OCI-M2 (cell line): ENCODE measurements around the gene C15orf40.

Experiments used
- DNase-seq: peaks from one replicate; lab custom pipeline; 2025; ENCODE audit not compliant: unreplicated experiment; lab: John Stamatoyannopoulos, UW

Gene C15orf40

DNA sequence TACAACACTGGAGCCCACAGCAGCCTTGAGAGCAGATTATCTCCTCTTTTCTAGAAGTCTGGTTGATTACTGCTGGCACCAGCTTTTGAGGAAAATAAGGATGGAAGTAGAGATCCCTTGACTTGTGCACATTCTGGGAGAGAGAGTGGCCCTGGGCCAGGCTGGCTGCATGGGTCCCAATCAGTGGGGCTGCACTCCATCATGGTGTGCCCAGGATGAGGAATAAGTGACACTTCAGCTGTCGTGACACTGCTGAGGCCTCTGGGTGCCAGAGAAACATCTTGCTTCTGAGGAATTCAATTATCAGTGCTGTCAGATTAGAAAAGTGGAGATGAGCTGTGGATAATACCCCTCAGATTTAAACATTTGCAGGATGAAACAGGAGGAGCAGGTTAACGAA lies 16.4 kb downstream of the C15orf40 start:
- no peak for DNase-seq

DNA sequence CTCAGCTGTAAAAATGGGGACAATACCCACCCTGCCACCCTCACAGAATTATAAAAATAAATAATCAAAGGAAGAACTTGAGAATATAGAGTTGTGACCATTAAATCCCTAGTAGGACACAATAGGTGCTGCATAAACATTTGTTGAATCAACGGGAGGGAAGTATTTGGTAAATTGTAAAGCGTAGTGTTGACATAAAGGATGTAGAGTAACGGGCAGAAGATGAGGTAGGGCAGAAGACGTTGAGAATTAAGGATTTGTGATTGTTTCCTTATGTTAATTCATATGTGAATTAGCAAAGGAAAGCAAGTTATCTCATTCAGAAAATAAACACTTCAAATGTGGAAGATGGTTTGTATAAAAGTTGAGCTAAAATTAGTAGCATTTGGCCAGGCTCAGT lies 18.3 kb downstream of the C15orf40 start:
- no peak for DNase-seq

DNA sequence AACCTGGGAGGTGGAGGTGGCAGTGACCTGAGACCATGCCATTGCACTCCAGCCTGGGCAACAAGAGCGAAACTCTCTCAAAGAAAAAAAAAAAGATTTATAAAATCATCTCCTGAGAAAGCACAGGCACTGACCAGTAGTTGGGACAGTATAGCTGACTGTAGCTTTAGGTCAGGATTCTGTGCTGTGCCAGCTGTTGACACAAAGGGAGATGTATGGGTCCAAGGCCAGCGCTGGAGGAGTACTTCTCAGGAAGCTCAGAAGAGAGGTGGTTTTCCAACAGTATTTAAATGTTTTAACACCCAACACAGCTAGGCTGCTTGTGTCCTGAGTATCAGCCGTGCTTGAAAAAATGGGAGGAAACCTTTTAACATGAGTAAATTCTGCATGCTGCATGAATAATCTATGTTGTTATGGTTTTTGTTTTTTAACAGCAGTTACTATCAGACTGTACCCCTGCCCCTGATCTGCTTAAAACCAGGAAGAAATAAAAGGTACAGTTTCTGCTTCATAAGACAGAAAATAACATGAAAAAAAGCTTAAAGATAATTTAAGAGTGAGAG lies 18.9 kb downstream of the C15orf40 start:
- no peak for DNase-seq

DNA sequence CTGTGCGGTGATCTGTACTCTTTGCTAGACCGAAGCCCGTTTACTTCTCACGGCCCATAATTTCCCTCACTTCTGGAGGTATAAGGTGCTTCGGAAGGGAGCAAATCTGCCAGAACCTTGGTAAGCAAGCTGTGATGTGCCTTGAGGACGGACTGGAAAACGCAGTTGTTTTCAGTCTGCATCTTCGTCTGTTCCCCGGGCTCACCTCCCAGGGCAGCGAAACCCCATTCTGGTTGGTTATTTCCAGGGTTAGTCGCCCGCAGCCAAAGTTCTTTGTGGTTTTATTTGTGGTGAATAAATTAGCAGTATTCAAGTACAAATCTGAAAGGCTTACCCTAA lies 25.0 kb downstream of the C15orf40 start:
- no peak for DNase-seq

DNA sequence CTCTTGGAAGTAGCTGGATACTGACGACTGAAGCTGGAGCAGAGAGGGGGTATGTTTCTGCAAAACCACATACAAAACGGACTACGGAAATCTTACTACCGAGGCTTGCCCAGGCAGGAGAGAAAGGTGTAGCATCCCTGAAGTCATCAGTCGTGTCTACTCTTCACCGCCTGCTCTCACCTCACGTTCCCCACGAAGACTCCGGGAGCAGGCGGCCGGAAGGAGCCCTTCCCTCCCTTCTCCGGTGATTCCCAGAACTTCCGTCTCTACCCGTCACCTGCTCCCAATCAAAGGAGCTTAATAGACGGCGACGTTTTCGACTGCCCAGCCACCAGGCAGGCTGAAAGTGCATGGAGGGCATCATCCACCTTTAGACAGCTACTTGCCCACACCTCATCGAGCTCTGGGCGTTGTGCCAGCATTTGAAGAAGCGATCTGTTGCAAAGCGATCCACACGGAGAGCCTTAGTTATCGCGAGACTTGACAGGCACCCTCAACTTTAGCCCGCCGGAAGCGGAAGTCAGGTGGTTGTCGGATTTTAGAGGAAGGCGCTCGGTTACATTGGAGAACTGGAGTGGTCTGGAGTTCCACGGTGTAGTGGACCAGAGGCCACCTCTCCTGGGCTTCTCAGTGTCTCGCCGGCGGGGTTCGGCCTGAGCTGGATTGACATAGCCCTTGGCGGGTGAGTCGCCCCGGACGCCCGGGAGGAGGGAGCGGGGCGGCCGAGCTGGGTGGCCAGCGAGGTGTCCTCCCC lies 25.6 kb downstream of the C15orf40 start, which contains the start of gene RAMAC:
TSS of gene RAMAC (plus strand) at position 523 of the 754 bp plus-strand sequence. CDS start 2,809 bp downstream, outside the sequence.
- peak; percentile 45 for DNase-seq

DNA sequence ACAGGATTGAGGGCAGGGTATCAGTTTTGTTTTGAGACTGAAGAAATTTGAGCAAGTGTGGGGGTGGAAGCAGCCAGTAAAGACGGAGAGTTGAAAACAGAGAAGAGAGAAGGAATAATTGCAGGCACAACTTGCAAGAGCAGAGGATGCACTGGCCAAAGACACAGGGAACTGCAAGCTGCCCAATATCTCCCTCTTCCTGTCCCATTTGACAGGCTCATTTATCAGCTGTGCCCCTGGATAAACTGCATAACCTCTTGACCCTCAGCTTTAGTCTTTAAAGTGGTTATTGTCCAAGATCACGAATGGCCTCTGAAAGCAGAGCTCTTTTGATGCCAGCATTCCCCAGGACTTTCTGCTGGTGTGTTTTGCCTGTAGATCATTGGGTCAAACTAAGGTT lies 30.5 kb downstream of the C15orf40 start:
- DNase-seq: no peak

DNA sequence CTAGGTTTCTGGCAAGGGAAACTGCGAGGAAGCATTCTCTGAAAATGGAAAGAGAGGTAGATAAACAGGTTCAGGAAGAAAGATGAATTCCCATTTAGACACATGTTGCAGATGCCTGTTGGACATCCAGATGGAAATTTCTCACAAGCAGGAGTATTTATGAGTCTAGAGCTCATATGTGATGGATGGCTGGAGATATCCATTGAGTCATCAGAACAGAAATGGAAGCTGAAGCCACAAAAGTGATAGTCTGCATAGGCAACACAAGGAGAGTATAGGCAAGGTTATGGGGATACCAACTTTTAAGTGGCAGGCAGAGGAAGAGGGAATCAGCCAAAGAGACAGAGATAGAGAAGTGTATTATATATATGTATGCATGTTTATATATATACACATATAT lies 31.7 kb downstream of the C15orf40 start:
- DNase-seq: no peak

DNA sequence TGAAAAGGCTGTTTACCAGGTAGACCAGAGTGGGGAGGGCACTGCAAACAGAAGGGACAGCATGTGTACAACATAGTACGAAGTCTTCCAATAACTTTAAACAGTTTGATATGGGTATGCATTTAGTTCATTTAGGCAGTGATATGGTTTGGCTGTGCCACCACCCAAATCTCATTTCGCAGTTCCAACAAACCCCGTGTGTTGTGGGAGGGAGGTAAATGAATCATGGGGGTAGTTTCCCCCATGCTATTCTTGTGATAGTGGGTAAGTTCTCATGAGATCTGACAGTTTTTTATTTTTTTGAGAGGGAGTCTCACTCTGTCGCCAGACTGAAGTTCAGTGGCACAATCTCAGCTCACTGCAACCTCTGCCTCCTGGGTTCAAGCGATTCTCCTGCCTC lies 33.0 kb downstream of the C15orf40 start:
- no peak for DNase-seq

DNA sequence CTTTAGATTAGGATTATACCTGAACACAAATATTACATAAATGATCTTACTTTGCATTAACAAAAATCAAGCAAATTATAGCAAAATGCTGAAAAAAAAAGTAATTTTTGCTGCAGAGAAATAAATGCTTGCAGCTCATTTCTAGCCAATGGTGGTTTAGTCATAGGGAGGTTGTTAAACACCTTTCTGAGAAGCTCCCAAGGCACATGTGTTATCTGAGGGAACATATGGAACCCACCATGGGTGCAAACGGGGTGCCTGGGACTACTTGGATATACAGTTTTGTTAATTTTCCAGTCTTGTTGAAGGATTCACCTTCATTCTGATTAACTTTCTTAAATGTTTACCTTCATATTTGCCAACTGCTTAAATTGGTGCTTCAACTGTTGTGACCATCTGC lies 34.4 kb downstream of the C15orf40 start:
- DNase-seq: no peak

DNA sequence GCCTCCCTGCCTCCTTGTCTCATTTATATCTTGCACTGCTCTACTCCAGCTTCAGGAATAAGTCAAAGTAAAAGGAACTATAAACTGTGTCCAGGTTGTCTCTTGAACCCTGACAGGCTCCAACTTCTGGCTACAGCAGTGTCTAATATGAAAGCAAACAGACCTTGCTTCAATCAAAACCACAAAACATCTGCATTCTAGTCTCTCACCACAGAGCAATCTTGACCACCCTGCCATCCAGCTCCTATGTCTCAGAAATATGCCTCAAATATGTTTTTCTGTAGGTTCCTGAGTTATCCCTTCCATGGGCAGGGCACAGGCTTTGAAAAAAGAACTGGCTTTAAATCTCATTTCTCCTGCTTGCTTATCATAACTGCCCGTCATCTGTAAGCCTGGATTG lies 38.4 kb downstream of the C15orf40 start:
- DNase-seq: no peak

DNA sequence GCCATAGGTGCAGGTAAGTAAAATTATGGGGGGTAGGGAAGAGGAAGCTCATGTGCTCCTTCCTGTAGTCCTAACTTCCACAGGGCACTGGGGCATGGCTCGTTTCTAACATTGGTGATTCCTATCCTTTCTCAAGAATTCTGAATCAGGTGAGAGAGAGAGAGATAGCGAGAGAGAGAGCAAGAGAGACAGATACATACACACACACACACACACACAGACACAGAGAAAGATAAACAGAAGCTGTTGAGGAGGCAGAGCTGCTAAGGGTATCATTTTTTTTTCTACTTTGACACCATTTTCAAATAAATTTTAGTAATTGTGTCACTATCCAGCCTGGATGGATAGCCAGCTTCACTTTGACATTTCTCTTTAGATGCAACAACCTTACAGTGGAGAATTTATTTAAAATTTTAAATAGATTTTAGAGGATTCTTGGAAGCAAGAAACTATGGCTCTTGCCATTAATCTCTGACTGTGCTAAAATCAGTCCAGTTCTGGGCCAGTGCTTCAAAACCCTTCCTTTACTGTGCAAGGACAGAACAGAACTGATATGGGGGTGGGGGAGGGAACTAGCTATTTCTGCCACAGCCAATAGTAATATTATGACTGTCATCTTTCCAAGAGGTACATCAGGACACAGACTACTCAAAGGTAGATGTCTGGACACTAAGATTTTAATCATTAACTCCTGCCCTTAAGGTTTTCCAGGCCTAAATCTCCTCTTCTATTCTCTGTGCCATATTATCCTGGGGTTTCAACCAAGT lies 40.0 kb downstream of the C15orf40 start:
- DNase-seq: no peak

DNA sequence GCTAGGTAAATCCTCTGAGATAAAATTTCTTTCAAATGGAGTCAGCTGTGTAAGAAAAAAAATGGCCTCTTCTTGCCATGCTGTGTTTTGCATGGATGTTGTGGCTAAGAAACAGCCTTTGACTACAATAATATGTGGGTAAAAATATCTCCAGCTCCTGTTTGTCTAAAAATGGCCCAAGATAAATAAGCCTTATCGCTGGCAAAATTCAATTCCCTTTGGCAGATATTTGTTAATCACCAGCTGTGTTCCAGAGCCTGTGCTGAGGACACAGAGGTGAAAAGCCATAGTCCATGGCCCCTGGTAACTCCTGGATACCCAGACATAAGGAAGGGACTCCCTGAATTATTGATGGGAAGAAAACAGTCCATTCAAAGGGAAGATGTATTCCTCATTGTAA lies 40.7 kb downstream of the C15orf40 start:
- DNase-seq: no peak

DNA sequence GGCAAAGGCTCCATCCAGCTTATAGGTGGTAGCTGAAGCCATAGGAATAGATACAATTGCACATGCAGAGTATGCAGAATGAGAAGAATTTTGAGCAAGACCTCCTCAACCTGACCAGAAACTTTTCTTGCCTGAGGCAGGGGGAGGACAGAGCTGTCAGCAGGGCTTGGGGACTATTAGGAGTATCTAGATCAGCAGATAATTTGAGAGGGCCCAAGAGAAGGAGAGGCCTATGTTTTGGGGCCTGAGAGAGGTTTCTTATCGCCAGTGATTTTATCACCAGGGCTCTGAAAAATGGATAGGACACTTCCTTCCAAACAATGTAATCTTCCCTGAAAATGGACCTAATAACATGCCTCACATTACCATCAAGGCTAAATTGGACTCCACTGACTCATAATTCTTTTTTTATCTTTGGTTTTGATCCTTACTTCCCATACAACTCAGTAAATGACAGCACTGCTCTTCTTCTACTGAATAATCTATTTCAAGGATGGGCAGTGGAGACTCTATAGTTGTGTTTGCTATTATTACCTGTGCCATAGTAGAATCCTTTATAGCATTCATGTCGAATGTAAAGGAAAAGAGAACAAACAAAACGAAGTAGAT lies 41.3 kb downstream of the C15orf40 start:
- DNase-seq: no peak

DNA sequence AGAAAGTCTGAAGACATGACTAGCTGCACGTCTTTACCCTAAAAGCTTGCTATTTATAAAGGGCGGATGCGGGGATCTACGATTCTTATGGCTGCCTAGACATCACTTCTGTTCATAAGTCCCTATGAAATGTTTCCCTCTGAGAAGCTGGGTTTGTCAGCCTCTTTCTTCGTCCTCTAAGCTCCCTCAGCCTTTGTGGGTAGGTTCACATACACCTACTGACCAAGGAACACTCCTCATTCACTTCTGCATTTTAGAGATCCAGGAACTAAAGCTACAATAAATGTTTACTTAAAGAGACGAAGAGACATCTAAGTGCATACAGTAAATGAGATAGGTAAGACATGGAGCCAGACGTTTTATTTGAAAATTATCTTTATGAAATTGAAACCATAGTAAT lies 42.1 kb downstream of the C15orf40 start:
- DNase-seq: no peak

DNA sequence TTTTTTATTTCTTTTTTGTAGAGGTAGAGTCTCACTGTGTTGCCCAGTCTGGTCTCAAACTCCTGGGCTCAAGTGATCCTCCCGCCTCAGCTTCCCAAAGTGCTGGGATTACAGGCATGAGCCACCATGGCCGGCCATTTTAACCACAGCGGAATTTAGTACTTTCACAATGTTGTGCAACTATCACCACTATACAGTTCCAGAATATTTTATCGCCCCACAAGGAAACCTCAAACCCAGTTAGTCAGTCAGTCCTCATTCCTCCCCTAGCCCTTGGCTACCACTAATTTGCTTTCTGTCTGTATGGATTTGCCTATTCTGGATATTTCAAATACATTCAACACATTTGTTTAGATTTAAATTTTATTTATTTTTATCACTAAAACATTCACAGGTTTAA lies 43.4 kb downstream of the C15orf40 start:
- no peak for DNase-seq

DNA sequence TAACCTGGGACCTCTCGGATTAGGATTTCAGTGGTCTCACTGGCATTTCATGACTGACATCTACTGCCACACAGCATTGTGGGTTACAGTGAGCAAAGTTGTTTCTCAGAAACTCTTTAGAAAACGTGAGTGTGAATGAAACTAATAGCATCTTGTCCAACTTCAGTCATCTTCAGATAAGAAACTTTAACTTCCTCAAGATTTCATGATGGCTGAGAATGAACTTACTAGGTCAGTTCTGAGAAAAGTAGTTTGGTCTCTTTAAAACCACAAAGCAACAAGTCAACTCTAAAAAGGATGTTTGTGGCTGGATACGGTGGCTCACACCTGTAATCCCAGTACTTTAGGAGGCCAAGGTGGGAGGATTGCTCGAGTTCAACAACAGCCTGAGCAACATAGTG lies 44.8 kb downstream of the C15orf40 start:
- no peak for DNase-seq

DNA sequence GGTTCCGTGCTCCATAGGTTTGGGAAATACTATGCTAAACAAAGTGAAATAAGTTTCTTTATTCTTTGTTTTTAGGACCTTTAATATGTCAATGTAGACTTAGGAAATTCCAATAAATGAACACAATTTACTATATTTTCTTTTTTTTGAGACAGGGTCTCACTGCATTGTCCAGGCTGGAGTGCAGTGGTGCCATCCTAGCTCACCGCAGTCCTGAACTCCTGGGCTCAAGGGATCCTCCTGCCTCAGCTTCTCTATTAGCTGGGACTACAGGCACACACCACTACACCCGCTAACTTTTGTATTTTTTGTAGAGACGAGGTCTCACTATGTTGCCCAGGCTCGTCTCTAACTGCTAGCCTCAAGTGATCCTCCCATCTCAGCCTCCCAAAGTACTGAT lies 46.5 kb downstream of the C15orf40 start:
- no peak for DNase-seq

DNA sequence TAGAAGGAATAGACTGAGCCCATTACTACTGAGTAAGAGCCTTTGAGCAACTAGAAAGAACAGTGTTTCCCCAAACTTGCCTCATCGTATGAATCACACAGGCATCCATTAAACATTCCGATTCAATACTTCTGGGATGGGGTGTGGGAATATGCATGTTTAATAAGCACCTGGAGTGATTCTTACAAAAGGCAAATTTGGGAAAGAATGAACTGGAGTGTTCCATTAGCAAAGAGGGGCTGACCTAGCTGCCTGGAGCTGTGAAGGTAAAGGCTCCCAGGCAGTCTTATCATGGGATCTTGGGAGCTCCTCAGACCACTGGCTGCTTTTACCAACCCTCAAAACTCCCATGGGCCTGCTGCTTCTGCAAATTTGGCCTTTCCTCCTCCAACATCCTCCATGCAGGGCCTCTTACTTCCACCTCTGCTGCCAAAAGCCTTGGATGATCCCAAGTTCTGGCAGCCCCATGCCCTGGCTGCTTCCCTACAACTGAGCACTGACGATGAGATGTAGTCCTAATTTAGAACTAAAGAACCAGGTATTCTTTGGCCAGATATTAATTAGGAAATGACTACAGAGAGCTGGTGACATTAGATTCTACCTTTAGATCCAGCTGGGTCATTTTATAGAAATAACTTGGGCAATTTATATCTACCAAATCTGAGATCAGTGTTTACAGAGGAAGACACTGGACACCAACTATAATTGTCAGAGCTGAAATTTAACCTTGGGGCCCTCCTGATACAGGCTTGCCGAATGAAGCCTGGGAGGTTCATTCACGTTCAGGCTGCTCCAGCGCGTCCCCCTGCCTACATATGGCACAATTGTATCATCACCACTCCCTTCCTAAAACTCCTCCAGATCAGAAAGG lies 47.7 kb downstream of the C15orf40 start:
- DNase-seq: no peak

DNA sequence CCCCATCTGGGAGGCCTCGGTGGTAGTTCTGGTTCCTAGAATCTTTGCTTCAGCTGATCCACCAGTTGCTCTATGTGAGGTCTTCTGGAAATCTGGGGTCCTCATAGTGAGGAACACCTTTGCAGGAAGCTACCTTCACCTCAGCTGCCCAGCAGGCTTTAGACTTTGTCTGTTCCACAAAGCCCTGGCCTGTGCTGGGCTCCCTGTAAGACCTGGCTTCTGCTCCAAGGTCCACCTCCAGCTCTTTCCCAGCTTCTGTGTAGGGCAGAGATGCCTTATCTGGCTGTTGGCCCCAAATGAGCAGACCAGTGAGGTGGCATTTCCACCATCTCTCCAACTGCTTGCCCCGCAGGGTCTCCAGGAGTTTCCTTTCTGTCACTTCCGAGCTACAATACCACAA lies 50.7 kb downstream of the C15orf40 start:
- DNase-seq: no peak

DNA sequence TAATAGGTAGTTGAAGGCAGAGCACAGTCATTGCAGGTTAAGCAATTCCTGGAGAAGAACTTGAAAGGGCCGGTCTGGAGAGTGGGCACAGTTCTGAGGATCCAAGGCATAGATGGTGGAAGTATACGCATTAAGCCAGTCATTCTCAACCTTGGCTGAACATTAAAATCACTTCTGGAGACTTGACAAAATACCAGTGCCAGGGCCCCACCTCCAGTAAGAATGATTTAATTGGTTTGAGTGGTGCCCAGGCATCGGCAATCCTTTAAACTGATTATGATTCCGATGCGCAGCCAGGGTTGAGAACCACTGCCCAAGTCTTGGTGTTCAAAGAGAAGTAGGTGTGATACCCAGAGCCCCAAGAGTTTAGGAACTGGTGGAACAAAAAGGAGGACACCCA lies 52.0 kb downstream of the C15orf40 start:
- DNase-seq: no peak

DNA sequence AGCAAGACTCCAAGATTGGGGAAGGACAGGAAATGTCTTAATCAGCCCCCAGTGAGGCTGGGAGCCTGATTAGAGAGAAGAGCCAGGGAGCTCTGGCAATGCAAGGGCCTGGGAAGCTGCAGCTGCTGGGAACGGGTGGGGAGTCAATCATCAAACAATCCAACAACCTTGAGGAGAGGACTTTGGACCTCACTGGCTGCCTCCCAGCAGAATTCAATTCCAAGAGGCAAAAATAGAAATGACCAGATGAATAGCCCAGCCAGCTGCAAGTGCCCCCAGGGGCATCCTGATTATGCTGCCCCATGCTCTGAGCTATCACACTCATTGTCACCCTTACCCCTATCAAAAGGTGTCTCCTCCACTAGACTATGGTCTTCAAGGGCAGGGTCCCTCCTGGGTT lies 52.8 kb downstream of the C15orf40 start:
- no peak for DNase-seq
